ENCODE data around the gene GSTA3.
"Not testable (repeated sequence)": the region's sequence is repeated elsewhere in the genome, so short reads cannot be mapped to it uniquely, and the experiment has no call there.

Gene GSTA3

GRCh38 chr6:52858416-52858815, 51.1 kb downstream of the GSTA3 start:
- DNase-seq (ENCODE audit: low spot score) = no peak

GRCh38 chr6:52856137-52856536, 53.4 kb downstream of the GSTA3 start:
- not testable (repeated sequence) for DNase-seq (ENCODE audit: low spot score)

- DNase-seq (ENCODE audit: low spot score) = no peak
Measured at GRCh38 chr6:52849137-52849536, 60.4 kb downstream of the GSTA3 start.
